HCT116 (cell line): Measurements from ENCODE around the gene DLX3. TPM values are rescaled to one million over a fixed set of nuclear protein-coding genes. Genes with fewer than 3 reads are reported as not detected.

ENCODE experiments used
- ATAC-seq: fragments of 200-7000 bp; cut with Tn5 transposase; 2 replicates; pipeline ENCODE4 v1.9.1; 2020; ENCODE audit warnings: mild to moderate bottlenecking, moderate library complexity
- BruUV-seq: library from RNA; stranded (reverse); fragments of 400-500 nt; replicated peaks from 2 replicates; lab custom pipeline; 2021; lab: Mats Ljungman, UMichigan
- CTCF ChIA-PET: fragments of 300-600 bp; sonication (Branson Sonifier 250); formaldehyde crosslinking; loops from one replicate; lab custom pipeline; 2021; ENCODE audit warnings: antibody characterized with exemption; lab: Charles Lee
- POLR2A ChIA-PET: fragments of 300-600, 350-600 bp; sonication (Branson Sonifier 250); formaldehyde crosslinking; loops from one replicate; lab custom pipeline; 2021; ENCODE audit warnings: antibody characterized with exemption; lab: Charles Lee
- RAD21 ChIA-PET, 2 experiments: fragments of 300-600 bp; sonication (Branson Sonifier 250); formaldehyde crosslinking; loops; one replicate each; lab custom pipeline; 2023; ENCODE audit warnings: low total read pairs in 2 of 2; ENCODE audit not compliant: uncharacterized antibody in 2 of 2, unreplicated experiment in 2 of 2, low non-redundant PET in 1 of 2; lab: Charles Lee
- DNase-seq: peaks from one replicate; pipeline ENCODE4 v3.0.0-alpha.2; 2010; ENCODE audit warnings: low read depth, low spot score
- H2AFZ ChIP-seq: fragments of 200-600 bp; shearing (Covaris generic), sonication (generic); 2 replicates; pipeline ENCODE4 v1.6.1; 2017; ENCODE audit warnings: low read depth, mixed run types, mixed read lengths, antibody characterized with exemption, low read length; ENCODE audit not compliant: poor library complexity, severe bottlenecking
- H3K27ac ChIP-seq: 2 replicates; pipeline ENCODE4 v1.5.1; 2012; ENCODE audit warnings: low read depth, low read length
- H3K27me3 ChIP-seq: fragments of 200-600 bp; sonication (generic); 2 replicates; pipeline ENCODE4 v1.6.1; 2016; ENCODE audit warnings: mixed run types, low read length, mixed read lengths; ENCODE audit not compliant: insufficient read depth
- H3K36me3 ChIP-seq, 2 experiments: fragments of 200-500 bp in 1 of 2; fragments of 200-600 bp in 1 of 2; sonication (Bioruptor generic) in 1 of 2; sonication (generic) in 1 of 2; 2 replicates each; pipeline versions ENCODE4 v1.5.1 to v1.6.1; 2014 to 2016; ENCODE audit warnings: low read length in 2 of 2, inconsistent platforms in 1 of 2, mixed read lengths in 1 of 2, mixed run types in 1 of 2; ENCODE audit not compliant: insufficient read depth in 2 of 2, control insufficient read depth in 1 of 2
- H3K4me1 ChIP-seq, 2 experiments: fragments of 200-600 bp in 1 of 2; sonication (generic) in 1 of 2; 2 replicates each; pipeline versions ENCODE4 v1.5.1 to v1.6.1; 2012 to 2017; ENCODE audit warnings: low read length in 2 of 2, inconsistent platforms in 1 of 2, mild to moderate bottlenecking in 1 of 2, mixed read lengths in 1 of 2, mixed run types in 1 of 2, moderate library complexity in 1 of 2; ENCODE audit not compliant: insufficient read depth in 2 of 2, control insufficient read depth in 1 of 2
- H3K4me2 ChIP-seq: fragments of 200-600 bp; sonication (generic); 2 replicates; pipeline ENCODE4 v1.6.1; 2017; ENCODE audit warnings: mixed run types, low read length, mixed read lengths
- H3K4me3 ChIP-seq, 2 experiments: fragments of 200-600 bp in 1 of 2; sonication (generic) in 1 of 2; replicated peaks in 1 of 2; 2 replicates each; pipeline ENCODE4 v1.5.1; 2011 to 2016; ENCODE audit warnings: low read length in 2 of 2, control low read depth in 1 of 2, low read depth in 1 of 2, mild to moderate bottlenecking in 1 of 2, mixed read lengths in 1 of 2, mixed run types in 1 of 2
- H3K79me2 ChIP-seq: fragments of 200-600 bp; sonication (generic); 2 replicates; pipeline ENCODE4 v1.6.1; 2017; ENCODE audit warnings: mild to moderate bottlenecking, mixed run types, low read length, moderate library complexity, mixed read lengths; ENCODE audit not compliant: insufficient read depth
- H3K9ac ChIP-seq: fragments of 200-600 bp; sonication (generic); 2 replicates; pipeline ENCODE4 v1.6.1; 2016; ENCODE audit warnings: low read length, mixed read lengths
- H3K9me2 ChIP-seq: fragments of 200-600 bp; sonication (generic), shearing (Covaris generic); 2 replicates; pipeline ENCODE4 v1.6.1; 2017; ENCODE audit warnings: mixed run types, mild to moderate bottlenecking, moderate library complexity; ENCODE audit not compliant: insufficient read depth
- H3K9me3 ChIP-seq, 2 experiments: fragments of 200-500 bp in 1 of 2; fragments of 200-600 bp in 1 of 2; sonication (Bioruptor generic) in 1 of 2; sonication (generic) in 1 of 2; 2 replicates each; pipeline ENCODE4 v1.6.1; 2014 to 2017; ENCODE audit warnings: low read length in 2 of 2, mixed read lengths in 2 of 2, inconsistent platforms in 1 of 2, low read depth in 1 of 2, mild to moderate bottlenecking in 1 of 2, mixed run types in 1 of 2, moderate library complexity in 1 of 2; ENCODE audit not compliant: control insufficient read depth in 1 of 2, insufficient read depth in 1 of 2
- H4K20me1 ChIP-seq: fragments of 200-600 bp; sonication (generic), shearing (Covaris generic); 2 replicates; pipeline ENCODE4 v1.6.1; 2017; ENCODE audit warnings: mixed run types, mild to moderate bottlenecking, moderate library complexity; ENCODE audit not compliant: insufficient read depth
- CBX3 ChIP-seq: IDR thresholded peaks from 2 replicates; pipeline ENCODE4 v1.6.1; 2012; ENCODE audit warnings: low read depth
- CEBPB ChIP-seq: IDR thresholded peaks from 2 replicates; pipeline ENCODE4 v1.6.1; 2012; ENCODE audit warnings: low read depth
- EGR1 ChIP-seq: IDR thresholded peaks from 2 replicates; pipeline ENCODE4 v1.6.1; 2012; ENCODE audit warnings: low read depth
- ELF1 ChIP-seq: IDR thresholded peaks from 2 replicates; pipeline ENCODE4 v1.6.1; 2012; ENCODE audit warnings: low read depth, borderline replicate concordance
- EZH2 ChIP-seq: fragments of 200-600 bp; sonication (generic); IDR thresholded peaks from 2 replicates; pipeline ENCODE4 v1.6.1; 2017; ENCODE audit warnings: antibody characterized with exemption, mixed run types
- POLR2AphosphoS5 ChIP-seq: IDR thresholded peaks from 2 replicates; pipeline ENCODE4 v1.6.1; 2011; ENCODE audit warnings: mild to moderate bottlenecking, low read depth, low read length, moderate library complexity
- SRF ChIP-seq: IDR thresholded peaks from 2 replicates; pipeline ENCODE4 v1.6.1; 2012; ENCODE audit warnings: low read depth
- TCF7L2 ChIP-seq: IDR thresholded peaks from 2 replicates; pipeline ENCODE4 v1.7.0; 2011; ENCODE audit warnings: borderline replicate concordance, inconsistent platforms; ENCODE audit not compliant: insufficient read depth, insufficient read length; ENCODE audit errors: extremely low read depth
- ZFX ChIP-seq: fragments of 450-650 bp; IDR thresholded peaks from 2 replicates; pipeline ENCODE4 v1.6.1; 2017
- ZNF274 ChIP-seq: fragments of 200-500 bp; sonication (Bioruptor generic); IDR thresholded peaks from 2 replicates; pipeline ENCODE4 v1.6.1; 2014; ENCODE audit warnings: mild to moderate bottlenecking, low read depth, low read length, inconsistent platforms
- intact Hi-C: fragments of 100-400 bp; cut with micrococcal nuclease; formaldehyde crosslinking; loops from 2 replicates; pipeline ENCODE4 v1.10.0; 2022
- total RNA-seq: library from RNA; stranded (reverse); gene quantifications from one replicate; pipeline ENCODE4 v1.2.1, GENCODE V29; 2021; ENCODE audit not compliant: unreplicated experiment
- TF ChIP-seq, protein P1 (sequence below): IDR thresholded peaks from 2 replicates; pipeline ENCODE4 v1.6.1; 2012
- TF ChIP-seq, protein P2 (sequence below), 3 experiments: fragments of 200-600 bp in 1 of 3; sonication (generic) in 1 of 3; IDR thresholded peaks in 2 of 3; conservative IDR thresholded peaks in 1 of 3; 2 replicates each; pipeline ENCODE4 v1.5.1; 2012 to 2017; ENCODE audit warnings: low read depth in 2 of 3, low read length in 2 of 3, antibody characterized with exemption in 1 of 3, borderline replicate concordance in 1 of 3, control low read depth in 1 of 3, mild to moderate bottlenecking in 1 of 3, mixed read lengths in 1 of 3, mixed run types in 1 of 3, moderate library complexity in 1 of 3; ENCODE audit not compliant: insufficient read depth in 1 of 3

DLX3 gene
- total RNA-seq, 1 experiment from 2014 or later = not detected

DNA sequence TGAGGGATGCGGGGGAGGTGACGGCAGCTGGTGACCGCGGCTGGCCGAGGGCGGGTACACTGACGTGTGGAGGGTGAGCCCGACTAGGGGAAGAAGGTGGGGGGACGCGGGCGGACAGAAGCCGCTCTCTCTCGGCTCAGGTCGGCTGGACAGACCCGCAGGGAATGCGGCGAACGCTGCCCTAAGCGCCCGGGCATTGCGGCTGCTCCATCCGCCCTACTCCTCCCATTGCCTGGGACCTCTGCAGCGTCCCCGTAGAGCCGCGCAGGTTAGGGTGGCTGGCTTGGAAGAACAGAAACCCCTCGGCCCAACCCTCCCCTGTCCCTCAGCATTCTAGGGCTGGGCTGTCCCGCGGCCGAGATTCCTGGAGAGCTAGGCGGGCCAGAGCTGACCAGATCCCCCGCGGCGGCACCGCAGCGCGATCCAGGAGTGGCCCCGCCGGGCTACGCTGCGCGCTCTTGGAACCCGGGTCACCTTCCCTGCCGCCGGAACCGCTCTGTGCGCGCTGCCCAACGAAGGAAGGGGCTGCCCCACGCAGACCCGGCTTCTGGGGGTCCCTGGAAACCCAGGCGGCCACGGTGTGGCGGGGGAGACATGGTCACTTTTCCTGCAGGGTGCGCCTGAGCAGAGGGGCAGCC is 23.1 kb downstream of the DLX3 start:
- H3K27me3 ChIP-seq = peaks cover 8% of the 10 kb centered on the region; the same call in 1 of the 2 replicates
- no TSS peak for BruUV-seq
- CTCF ChIA-PET = interaction anchor here (1.1 kb wide), 1 partner anchor 26 kb away, joined by 3 read pairs; no protein-coding TSS in a partner anchor

More for the DNA sequence above, 23.1 kb downstream of the DLX3 start:
- Histone ChIP-seq H3K27ac (no peak overlapping the region), H3K79me2 (no peaks in the 10 kb centered on the region), H4K20me1 (no peaks in the 10 kb centered on the region), H3K9ac (no peak overlapping the region), H3K4me1 (peaks cover 13 to 37% of the 10 kb centered on the region in 2 experiments; a peak in 3 of 4 replicates), H3K9me2 (no peaks in the 10 kb centered on the region), H3K4me2 (no peak overlapping the region), H3K4me3 (no peak overlapping the region), H2AFZ (no peak overlapping the region), H3K36me3 (no peaks in the 10 kb centered on the region), H3K9me3 (no peaks in the 10 kb centered on the region)
- POLR2A ChIA-PET = no interaction called here
- RAD21 ChIA-PET = no interaction called here
- ATAC-seq (no peak), DNase-seq (no peak)
- intact Hi-C loops = no loop called here
- TF ChIP-seq SRF (no peak), ZNF274 (no peak), CBX3 (no peak), ELF1 (no peak), TCF7L2 (no peak), EZH2 (no peak), POLR2AphosphoS5 (no peak), ZFX (no peak), EGR1 (no peak), CEBPB (no peak)
- TF ChIP-seq, protein P1, sequence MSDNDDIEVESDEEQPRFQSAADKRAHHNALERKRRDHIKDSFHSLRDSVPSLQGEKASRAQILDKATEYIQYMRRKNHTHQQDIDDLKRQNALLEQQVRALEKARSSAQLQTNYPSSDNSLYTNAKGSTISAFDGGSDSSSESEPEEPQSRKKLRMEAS = no peak
- TF ChIP-seq, protein P2, sequence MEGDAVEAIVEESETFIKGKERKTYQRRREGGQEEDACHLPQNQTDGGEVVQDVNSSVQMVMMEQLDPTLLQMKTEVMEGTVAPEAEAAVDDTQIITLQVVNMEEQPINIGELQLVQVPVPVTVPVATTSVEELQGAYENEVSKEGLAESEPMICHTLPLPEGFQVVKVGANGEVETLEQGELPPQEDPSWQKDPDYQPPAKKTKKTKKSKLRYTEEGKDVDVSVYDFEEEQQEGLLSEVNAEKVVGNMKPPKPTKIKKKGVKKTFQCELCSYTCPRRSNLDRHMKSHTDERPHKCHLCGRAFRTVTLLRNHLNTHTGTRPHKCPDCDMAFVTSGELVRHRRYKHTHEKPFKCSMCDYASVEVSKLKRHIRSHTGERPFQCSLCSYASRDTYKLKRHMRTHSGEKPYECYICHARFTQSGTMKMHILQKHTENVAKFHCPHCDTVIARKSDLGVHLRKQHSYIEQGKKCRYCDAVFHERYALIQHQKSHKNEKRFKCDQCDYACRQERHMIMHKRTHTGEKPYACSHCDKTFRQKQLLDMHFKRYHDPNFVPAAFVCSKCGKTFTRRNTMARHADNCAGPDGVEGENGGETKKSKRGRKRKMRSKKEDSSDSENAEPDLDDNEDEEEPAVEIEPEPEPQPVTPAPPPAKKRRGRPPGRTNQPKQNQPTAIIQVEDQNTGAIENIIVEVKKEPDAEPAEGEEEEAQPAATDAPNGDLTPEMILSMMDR (IDR thresholded peaks at IDR 0.05 in 2 of 3, conservative IDR thresholded peaks at IDR 0.05 in 1 of 3; ENCODE audit: borderline replicate concordance in 1 of 3, insufficient read depth in 1 of 3, low read depth in 2 of 3, low read length in 2 of 3) = no peak
